NCI-H82 treated with DMSO at 0.1 percent for 48 hours (cell line): Measurements from ENCODE around the gene FPR1.
"Not testable (repeated sequence)": the region's sequence is repeated elsewhere in the genome, so short reads cannot be mapped to it uniquely, and the experiment has no call there.

Experiments
- DNase-seq: peaks from one replicate; lab custom pipeline; 2025; ENCODE audit not compliant: unreplicated experiment; lab: John Stamatoyannopoulos, UW

The FPR1 gene

GRCh38 chr19:51738523-51738922 lies 13.2 kb downstream of the FPR1 start:
- DNase-seq: not testable (repeated sequence)

GRCh38 chr19:51737924-51738323 lies 13.8 kb downstream of the FPR1 start:
- no peak for DNase-seq

DNA sequence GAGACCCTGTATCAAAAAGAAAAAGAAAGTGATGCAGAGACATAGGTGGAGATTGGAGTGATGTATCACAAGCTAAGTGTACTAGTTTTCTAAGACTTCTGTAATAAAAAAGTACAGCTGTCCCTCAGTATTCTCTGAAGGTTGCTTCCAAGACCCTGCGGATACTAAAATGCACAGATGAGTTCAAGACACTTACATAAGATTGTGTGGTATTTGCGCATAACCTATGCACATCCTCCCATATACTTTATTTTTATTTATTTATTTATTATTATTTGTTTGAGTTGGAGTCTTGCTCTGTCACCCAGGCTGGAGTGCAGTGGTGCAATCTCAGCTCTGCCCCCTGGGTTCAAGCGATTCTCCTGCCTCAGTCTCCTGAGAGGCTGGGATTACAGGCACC lies 14.3 kb downstream of the FPR1 start:
- DNase-seq: no peak

GRCh38 chr19:51735759-51736449 lies 15.8 kb downstream of the FPR1 start:
- DNase-seq: no peak

- DNase-seq: no peak
Observed at GRCh38 chr19:51733742-51734522, 17.7 kb downstream of the FPR1 start.

- no peak for DNase-seq
Observed at GRCh38 chr19:51729781-51730180, 21.9 kb downstream of the FPR1 start.

DNA sequence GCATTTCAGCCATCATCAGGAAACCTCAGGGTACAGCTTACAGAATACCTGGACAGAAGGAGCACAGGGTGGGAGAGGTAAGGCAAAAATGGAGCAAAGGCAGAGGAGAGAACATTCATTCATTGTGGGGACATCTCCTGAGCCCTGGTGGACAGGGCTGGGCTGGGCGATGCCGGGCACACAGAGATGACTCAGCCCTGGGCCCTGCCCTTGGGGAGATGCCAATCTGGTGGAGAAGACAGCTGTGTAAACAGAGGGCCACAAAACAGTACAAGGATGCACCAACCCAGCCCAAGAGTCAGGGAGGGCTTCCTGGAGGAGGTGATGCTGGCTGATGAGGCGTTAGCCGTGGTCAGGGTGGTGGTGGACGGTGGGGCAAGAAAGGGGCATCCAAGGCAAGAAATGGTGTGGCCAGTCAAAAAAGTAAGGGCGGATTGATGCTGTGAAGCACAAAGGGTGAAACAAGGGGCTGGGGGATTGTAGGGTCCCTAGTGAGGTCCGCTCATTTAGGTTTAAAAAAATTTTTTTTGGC lies 24.3 kb downstream of the FPR1 start:
- no peak for DNase-seq

GRCh38 chr19:51726049-51726448 lies 25.6 kb downstream of the FPR1 start:
- no peak for DNase-seq

GRCh38 chr19:51724543-51724942 lies 27.1 kb downstream of the FPR1 start:
- DNase-seq: no peak

- no peak for DNase-seq
Observed at GRCh38 chr19:51722492-51722891, 29.2 kb downstream of the FPR1 start.

GRCh38 chr19:51721905-51722304 lies 29.8 kb downstream of the FPR1 start:
- DNase-seq: no peak

GRCh38 chr19:51719251-51719988 lies 32.3 kb downstream of the FPR1 start:
- DNase-seq: no peak

GRCh38 chr19:51716925-51717324 lies 34.8 kb downstream of the FPR1 start:
- no peak for DNase-seq

- no peak for DNase-seq
Observed at GRCh38 chr19:51715850-51716249, 35.8 kb downstream of the FPR1 start.

DNA sequence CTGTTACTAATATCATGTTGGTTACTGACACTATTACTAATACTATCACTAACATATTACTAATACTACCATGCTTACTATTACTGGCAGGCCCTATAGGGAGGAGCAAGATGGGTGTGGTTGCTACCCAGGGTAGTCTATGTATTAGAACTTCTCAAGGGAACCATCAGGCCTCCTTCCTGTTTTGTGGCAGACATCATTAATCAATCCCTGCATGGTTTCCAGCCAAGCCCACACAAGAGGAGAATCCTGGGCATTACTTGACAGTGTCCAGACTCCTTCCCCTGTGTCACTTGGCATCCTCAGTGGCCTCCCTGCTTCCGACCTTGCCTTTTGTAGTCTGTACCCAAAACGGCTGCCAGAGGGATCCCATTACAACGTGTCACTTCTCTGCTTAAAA lies 36.8 kb downstream of the FPR1 start:
- DNase-seq: no peak

- no peak for DNase-seq
Observed at GRCh38 chr19:51713319-51714285, 38.1 kb downstream of the FPR1 start.

DNA sequence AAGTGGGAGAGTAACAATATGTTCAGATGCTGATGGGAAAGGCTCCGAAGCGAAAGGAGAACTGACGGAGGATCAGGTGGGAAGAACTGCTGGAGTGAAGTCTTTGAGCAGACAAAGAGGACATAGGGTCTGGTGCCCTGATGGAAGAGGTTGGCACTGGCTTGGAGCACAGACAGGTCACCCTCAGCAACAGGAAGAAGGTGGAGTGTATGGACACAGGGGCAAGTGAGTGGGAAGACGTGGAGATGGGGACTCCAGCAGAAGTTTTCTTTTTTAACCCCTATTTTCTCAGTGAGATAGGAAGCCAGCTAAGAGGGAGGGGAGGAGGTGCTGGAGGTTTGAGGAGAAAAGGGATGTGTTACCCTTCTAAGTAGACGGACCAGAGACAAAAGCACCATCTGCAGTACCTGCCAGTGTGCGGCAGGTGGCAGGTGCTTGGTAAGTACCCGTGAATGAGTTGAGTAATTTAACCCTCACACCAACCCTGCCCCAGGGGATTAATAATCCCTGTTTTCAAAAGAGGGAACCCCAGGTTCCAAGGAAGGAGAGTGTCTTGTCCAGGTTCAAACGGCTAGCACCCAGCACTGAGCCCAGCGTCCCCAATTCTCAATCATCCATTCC lies 39.1 kb downstream of the FPR1 start:
- DNase-seq: peak; percentile 6

DNA sequence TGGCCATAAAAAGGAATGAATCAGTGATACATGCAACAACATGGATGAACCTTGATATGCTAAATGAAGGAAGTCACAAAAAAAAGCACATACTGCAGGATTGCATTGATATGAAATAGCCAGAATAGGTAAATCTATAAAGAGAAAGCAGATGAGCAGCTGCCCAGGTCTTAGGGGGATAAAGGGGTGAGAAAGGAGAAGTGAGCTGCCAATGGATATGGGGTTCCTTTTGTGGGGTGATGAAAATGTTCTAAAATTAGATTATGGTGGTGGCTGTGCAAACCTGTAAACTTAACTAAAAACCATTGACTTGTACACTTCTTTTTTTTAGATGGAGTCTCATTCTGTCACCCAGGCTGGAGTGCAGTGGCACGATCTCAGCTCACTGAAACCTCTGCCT lies 40.0 kb downstream of the FPR1 start:
- DNase-seq: no peak

DNA sequence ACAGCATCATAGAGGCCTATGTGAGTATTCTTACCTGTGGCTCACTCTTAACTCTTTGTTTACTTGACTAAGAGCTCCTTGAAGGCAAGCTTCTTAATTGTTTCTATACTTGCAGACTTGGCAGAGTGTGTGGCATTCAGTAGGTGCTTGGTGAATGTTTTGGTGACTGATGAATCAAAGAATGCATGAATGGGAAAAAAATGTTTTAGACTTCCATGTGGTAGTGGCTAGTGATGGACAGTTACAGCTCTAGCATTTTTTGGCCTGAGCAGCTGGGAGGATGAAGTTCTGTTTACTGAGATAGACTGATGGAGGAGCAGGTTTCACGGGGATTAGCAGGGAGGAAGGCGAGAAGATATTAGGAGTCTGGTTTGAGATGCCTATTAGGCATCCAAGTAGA lies 41.5 kb downstream of the FPR1 start:
- DNase-seq: no peak

- DNase-seq: no peak
Observed at GRCh38 chr19:51709575-51709974, 42.1 kb downstream of the FPR1 start.
